GM10248 (cell line): Measurements from ENCODE around the gene BTNL2.
"Not testable (repeated sequence)": the region's sequence is repeated elsewhere in the genome, so short reads cannot be mapped to it uniquely, and the experiment has no call there.

Experiments
- CTCF ChIA-PET: fragments of 300-600 bp; sonication (Branson Sonifier 250); formaldehyde crosslinking; extraction: SDS; loops from one replicate; lab custom pipeline; 2021; ENCODE audit warnings: antibody characterized with exemption; lab: Yijun Ruan, JAX
- POLR2A ChIA-PET: fragments of 350-650 bp; sonication (Branson Sonifier 250); formaldehyde crosslinking; extraction: SDS; loops from one replicate; lab custom pipeline; 2020; ENCODE audit warnings: antibody characterized with exemption; lab: Yijun Ruan, JAX
- DNase-seq: peaks from one replicate; pipeline ENCODE4 v3.0.0; 2012; ENCODE audit errors: extremely low spot score
- CTCF ChIP-seq: IDR thresholded peaks from 2 replicates; pipeline ENCODE4 v1.5.1; 2012; ENCODE audit warnings: mild to moderate bottlenecking, low read depth; ENCODE audit errors: extremely low read depth, missing control alignments, control extremely low read depth

The BTNL2 gene

GRCh38 chr6:32442243-32442667, 35.3 kb upstream of the BTNL2 start:
- ChIA-PET CTCF (interaction anchor here (1.0 kb wide), 1 partner anchor 18 kb away, joined by 3 read pairs; no protein-coding TSS in a partner anchor), POLR2A (no interaction called here)
- no peak for TF ChIP-seq CTCF
- DNase-seq: no peak

GRCh38 chr6:32439602-32440214, 32.7 kb upstream of the BTNL2 start, which contains the start of gene HLA-DRA:
TSS of gene HLA-DRA (plus strand) at chr6:32439887. CDS start at chr6:32439951, 64 bp downstream.
- TF ChIP-seq CTCF: no peak
- POLR2A ChIA-PET: interaction anchor here (1.0 to 1.2 kb wide), 3 partner anchors 150 to 200 kb away, joined by 3 to 4 read pairs (median 4); partner anchors contain the start of genes HLA-DQA1 and HLA-DRB1
- DNase-seq: peak; percentile 83
- CTCF ChIA-PET: interaction anchor here (0.9 to 1.1 kb wide), 5 partner anchors 11 to 321 kb away, joined by 3 to 6 read pairs (median 3); no protein-coding TSS in a partner anchor

GRCh38 chr6:32439139-32439538, 32.2 kb upstream of the BTNL2 start:
- ChIA-PET POLR2A (interaction anchor here (0.5 to 1.2 kb wide), 5 partner anchors 151 to 810 kb away, joined by 3 to 7 read pairs (median 4); partner anchors contain the start of genes HLA-DQA1 and HLA-DRB1), CTCF (interaction anchor here (0.8 to 1.1 kb wide), 6 partner anchors 11 to 429 kb away, joined by 3 to 6 read pairs (median 3); no protein-coding TSS in a partner anchor)
- no peak for TF ChIP-seq CTCF
- DNase-seq: no peak

- CTCF ChIA-PET: interaction anchor here (1.8 kb wide), 1 partner anchor 24 kb away, joined by 7 read pairs; no protein-coding TSS in a partner anchor
- POLR2A ChIA-PET: no interaction called here
- TF ChIP-seq CTCF: no peak
- peak; percentile 66 for DNase-seq
Measured at GRCh38 chr6:32436995-32437836, 30.2 kb upstream of the BTNL2 start.

GRCh38 chr6:32436186-32436585, 29.2 kb upstream of the BTNL2 start:
- no peak for DNase-seq
- ChIA-PET POLR2A (no interaction called here), CTCF (interaction anchor here (1.3 to 2.2 kb wide), 5 partner anchors 10 to 264 kb away, joined by 3 to 7 read pairs (median 7); no protein-coding TSS in a partner anchor)
- no peak for TF ChIP-seq CTCF

- POLR2A ChIA-PET, DNase-seq: not testable (repeated sequence)
- CTCF ChIA-PET: interaction anchor here (0.7 to 2.2 kb wide), 4 partner anchors 13 to 353 kb away, joined by 3 to 7 read pairs (median 5); no protein-coding TSS in a partner anchor
Measured at GRCh38 chr6:32433950-32434349, 27.0 kb upstream of the BTNL2 start.
